HG02678 (cell line): Measurements from ENCODE around the gene PEX14.

Experiments used
- ATAC-seq: cut with Tn5 transposase; IDR thresholded peaks from one replicate; pipeline ENCODE4 v1.9.1; 2021; ENCODE audit warnings: mild to moderate bottlenecking, moderate library complexity; ENCODE audit not compliant: unreplicated experiment

Gene PEX14

GRCh38 chr1:10613861-10614260, 139.1 kb downstream of the PEX14 start:
- no peak for ATAC-seq

- no peak for ATAC-seq
Measured at GRCh38 chr1:10614377-10615225, 139.9 kb downstream of the PEX14 start.

- no peak for ATAC-seq
Measured at GRCh38 chr1:10615332-10615731, 140.6 kb downstream of the PEX14 start.

GRCh38 chr1:10615932-10616671, 141.4 kb downstream of the PEX14 start:
- no peak for ATAC-seq

DNA sequence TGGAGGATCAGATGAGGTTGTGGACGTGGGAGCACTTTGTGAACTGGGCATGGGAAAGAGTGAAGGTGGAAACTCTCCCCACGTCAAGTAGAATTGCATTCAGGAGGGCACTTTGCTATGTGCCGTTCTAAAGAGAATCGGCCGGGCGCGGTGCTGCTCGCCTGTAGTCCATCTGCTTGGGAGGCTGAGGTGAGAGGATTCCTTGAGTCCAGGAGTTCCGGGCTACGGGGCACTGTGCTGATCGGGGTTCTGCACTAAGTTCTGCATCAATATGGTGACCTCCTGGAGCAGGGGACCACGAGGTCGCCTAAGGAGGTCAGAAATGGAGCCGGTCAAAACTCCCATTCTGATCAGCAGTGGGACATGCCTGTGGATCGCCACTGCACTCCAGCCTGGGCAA, 141.9 kb downstream of the PEX14 start:
- no peak for ATAC-seq

DNA sequence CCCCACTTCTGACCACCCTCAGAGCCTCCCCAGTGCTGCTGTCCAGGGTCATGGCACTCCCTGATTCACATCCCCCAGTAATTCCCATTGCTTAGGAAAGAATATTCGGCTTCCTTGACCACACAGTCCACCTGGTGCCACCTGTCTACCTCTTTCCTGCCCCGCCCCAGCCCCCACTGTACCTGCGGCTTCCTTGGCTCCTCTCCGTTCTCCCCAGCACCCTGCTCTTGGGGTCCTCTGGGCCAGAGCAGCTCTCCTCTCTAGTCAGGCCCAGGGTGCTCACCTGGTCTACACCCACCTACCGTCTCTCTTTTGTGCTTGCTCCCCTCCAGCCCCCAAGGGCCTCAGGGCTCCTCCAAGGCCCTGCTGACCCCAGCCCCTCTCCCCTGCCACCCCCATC, 142.6 kb downstream of the PEX14 start:
- no peak for ATAC-seq

DNA sequence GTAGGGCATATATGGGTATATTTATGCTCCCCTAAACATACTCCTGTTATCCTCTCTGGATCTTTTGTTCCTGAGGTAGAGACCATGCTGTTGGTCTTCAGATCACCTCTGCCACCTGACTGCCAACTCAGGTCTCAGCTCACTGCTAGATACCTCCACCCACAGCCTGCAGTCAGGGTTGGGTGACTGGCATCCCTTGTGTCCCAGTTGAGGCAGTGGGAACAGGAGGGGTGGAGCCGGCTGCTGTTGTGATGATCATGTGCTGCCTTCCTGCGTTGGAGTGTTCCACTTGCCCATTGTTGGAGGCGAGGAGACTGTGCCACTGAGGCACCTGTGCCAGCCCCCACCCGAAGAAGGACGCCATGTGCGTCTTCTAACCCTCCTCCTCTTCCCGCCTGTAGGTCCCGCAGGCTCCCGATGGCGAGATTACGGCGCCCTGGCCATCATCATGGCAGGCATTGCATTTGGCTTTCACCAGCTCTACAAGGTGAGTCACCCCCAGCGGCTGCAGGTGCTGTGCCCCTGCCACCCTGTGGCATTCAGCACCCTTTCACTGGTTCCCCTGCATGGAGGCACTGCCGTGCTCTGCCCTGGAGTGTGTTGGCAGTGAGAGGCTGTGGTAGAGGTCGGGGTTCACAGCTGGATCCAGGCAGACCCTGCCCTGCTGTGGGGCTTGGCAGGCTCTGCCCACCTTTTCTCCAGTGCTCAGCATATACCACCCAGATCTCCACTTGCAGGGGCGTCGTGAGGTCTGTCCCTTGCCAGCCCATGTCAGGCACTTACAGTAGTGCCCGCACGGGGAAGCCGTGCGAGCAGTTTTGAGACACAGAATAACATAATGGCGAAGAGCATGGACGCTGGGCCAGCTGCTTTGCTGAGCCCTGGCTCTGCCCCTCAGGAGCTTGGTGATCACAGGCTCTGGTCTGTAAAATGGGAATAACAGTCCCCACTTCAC, 143.5 kb downstream of the PEX14 start:
- ATAC-seq, result no peak

- ATAC-seq, result no peak
Measured at GRCh38 chr1:10620776-10621175, 146.0 kb downstream of the PEX14 start.

- ATAC-seq, result no peak
Measured at GRCh38 chr1:10621906-10622305, 147.2 kb downstream of the PEX14 start.

DNA sequence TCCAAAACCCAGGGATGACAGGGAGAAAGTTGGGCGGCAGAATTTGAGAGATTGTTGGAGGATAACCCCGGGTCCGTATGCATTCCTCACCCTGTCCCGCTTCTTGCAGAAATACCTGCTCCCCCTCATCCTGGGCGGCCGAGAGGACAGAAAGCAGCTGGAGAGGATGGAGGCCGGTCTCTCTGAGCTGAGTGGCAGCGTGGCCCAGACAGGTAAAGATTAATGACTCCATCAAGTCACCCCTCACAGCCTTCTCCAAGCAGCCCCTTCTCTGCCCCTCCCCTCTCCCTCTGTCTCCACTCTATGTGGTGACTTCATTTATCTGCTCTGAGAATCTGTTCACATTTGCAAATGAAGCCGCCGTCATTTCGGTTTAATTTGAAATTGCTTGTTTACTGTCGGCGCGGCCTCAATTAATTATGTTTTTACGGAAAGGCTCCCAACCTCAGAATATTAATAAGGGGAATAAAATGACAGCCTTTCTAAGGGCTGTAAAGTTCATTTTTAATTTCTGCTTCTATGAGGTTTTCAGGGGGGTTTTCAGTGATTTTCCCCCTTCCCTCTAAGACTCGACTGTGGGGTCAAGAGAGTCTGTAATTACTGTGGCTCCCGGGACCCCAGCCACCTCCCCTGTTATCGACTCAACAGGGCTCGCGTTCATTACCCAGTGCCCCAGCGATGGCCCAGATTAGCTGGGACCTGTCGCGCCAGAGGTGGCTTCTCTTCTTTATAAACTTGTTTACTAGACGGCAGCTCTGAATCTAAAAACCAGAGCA, 148.3 kb downstream of the PEX14 start:
- no peak for ATAC-seq

GRCh38 chr1:10623686-10624145, 149.0 kb downstream of the PEX14 start:
- no peak for ATAC-seq

DNA sequence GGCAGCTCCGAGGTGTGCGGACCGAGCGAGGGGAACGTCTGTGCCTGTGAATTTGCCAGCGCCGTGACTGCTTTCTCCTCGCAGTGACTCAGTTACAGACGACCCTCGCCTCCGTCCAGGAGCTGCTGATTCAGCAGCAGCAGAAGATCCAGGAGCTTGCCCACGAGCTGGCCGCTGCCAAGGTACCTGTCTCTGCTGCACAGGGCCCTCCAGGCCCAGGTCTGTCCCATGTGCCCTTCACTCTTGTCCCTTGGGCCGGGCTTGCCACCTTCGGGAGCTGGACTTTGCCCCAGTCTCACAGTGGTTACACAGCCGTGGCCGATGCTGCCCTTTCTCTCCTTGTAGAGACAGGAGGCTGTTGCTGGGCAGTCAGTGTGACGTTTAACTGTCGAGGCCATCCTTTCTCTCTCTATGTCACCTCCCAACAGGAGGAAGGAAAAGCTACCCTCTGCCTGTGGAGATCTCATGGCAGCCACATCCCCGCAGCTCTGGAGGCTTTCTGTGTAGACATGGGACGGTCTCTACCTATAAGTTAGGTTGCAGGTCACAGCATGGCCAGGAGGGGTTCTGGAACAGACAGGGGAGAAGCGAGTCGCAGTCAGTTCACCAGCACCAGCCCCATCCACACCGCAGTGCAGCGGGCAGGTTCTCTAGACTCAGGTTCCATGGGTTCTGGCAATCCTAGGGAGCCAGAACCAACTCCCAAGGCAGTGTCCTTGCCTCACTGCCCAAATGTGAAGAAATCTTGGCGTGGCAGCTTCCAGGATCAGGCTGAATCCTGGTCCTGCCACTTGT, 149.7 kb downstream of the PEX14 start:
- no peak for ATAC-seq

- no peak for ATAC-seq
Measured at GRCh38 chr1:10625076-10625475, 150.3 kb downstream of the PEX14 start.

GRCh38 chr1:10625554-10625953, 150.8 kb downstream of the PEX14 start:
- no peak for ATAC-seq

DNA sequence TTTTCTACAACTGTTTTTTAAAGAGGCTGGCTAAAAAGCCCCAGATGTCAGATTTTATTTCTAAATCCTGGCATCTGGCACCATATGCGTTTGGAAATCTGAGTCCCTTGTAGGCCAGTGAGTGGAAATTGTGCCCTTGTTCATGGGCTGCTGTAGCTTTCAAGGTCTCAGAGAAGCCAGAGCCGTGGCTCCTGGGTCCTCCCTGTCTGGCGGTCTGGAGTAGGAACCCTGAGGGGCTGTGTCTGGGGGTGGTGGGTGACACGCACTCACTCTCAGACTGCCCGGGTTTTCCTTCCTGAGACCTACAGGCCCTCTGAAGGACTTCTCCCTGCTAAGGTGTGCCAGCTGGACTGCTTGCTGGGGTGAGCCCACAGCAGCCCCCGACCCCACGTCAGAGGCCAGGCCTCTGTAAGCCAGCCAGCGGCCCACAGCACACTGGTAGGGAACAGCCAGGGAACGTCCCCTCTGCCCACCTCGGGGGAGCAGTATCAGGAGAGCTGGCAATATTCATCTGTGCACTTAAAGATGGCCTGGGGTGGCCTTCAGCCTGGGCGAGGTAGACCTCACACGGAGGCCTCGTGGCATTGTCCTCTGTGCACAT, 151.5 kb downstream of the PEX14 start:
- no peak for ATAC-seq

GRCh38 chr1:10626791-10627410, 152.2 kb downstream of the PEX14 start:
- no peak for ATAC-seq

GRCh38 chr1:10628685-10629084, 153.9 kb downstream of the PEX14 start:
- ATAC-seq, result no peak

DNA sequence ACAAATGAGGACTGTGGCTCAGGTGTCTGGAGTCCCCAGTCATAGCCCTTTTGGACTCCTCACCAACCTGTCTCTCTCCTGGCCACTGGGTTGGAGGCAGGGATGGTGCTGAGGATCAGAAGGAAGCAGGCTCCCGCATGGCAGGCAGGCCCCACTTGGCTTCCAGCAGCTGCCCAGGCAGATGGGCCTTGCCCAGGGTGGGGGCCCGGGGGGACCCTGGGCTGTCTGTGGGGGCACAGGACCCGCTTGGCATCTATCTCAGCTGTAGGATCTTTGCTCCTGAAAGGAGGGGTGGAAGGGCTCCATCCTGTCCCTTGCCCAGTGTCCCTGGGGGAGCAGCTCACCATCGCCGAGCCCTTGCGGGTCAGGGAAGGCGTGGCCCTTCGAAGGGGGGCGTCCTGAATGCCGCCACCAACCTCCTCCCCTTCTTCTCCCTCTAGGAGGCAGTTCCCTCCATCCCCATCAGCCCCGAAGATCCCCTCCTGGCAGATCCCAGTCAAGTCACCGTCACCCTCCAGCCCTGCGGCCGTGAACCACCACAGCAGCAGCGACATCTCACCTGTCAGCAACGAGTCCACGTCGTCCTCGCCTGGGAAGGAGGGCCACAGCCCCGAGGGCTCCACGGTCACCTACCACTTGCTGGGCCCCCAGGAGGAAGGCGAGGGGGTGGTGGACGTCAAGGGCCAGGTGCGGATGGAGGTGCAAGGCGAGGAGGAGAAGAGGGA, 154.5 kb downstream of the PEX14 start:
- ATAC-seq, result no peak
